ENCODE measurements around the gene HSPB1.

DNA sequence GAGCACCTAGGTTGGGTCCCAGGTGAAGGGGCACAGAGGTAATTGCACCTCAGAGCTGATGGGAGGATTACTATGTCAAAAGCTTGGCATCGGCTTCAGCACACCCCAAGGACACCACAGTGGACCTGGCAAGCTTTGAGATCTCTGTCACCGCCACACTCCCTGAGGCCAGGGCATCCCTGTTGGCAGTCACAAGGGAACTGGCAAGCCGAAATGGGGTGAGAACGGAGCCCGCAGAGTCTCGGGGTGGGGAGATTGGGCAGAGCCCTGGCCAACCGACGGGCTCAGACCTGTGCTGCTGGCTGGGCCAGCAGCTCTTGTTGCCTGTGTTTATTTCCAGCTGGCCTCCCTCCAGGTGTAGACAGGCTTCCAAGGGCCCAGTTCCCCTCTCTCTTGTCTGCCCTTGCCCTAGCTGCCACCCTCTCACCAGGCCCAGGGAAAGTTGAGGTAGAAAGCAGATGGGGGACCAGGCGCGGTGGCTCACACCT is 2.5 kb downstream of the HSPB1 start:
- TF ChIP-seq POU2F2 (IDR thresholded peaks at IDR 0.05; ENCODE audit: low read depth, low read length) (no peak), PAX5 (IDR thresholded peaks at IDR 0.05; ENCODE audit: insufficient read depth, low read length, severe bottlenecking) (no peak), SPI1 (IDR thresholded peaks at IDR 0.05; ENCODE audit: low read depth, low read length) (no peak), POLR2A (IDR thresholded peaks at IDR 0.05; ENCODE audit: low read depth, low read length) (no peak), POLR2AphosphoS5 (IDR thresholded peaks at IDR 0.05; ENCODE audit: low read depth, low read length) (no peak), TAF1 (IDR thresholded peaks at IDR 0.05; ENCODE audit: low read depth, low read length) (no peak)

All from GM12891 (cell line).